Body of pancreas (tissue), 4 donors: ENCODE measurements around the gene MPO. TPM values are rescaled to one million over a fixed set of nuclear protein-coding genes. Genes with fewer than 3 reads are reported as not detected.

Source experiments
- ATAC-seq: fragments of 150-250 bp; one replicate; pipeline ENCODE4 v1.9.1; 2016
- DNase-seq, 4 donors: peaks; one replicate each; pipeline ENCODE4 v3.0.0-alpha.2; 2019
- H3K27ac ChIP-seq, 4 donors: fragments of 200-600 bp; sonication (generic); 1 replicate in 3 of 4; 2 replicates in 1 of 4; pipeline versions ENCODE4 v1.5.1 to v1.6.1; 2016 to 2019; ENCODE audit warnings: mild to moderate bottlenecking in 1 of 4, mixed read lengths in 1 of 4, moderate library complexity in 1 of 4
- H3K27me3 ChIP-seq, 2 donors: fragments of 200-600 bp; sonication (generic); one replicate each; pipeline ENCODE4 v1.6.0; 2016; ENCODE audit warnings: mild to moderate bottlenecking in 1 of 2
- H3K36me3 ChIP-seq, 2 donors: fragments of 200-600 bp; sonication (generic); replicated peaks in 1 of 2; 2 replicates each; pipeline ENCODE4 v1.5.1; 2016; ENCODE audit warnings: low read depth in 2 of 2; ENCODE audit not compliant: insufficient read depth in 1 of 2
- H3K4me1 ChIP-seq: fragments of 200-600 bp; sonication (generic); one replicate; pipeline ENCODE4 v1.6.0; 2016
- H3K4me3 ChIP-seq, 2 donors: fragments of 200-600 bp; sonication (generic); 1 replicate in 1 of 2; 2 replicates in 1 of 2; pipeline ENCODE4 v1.5.1; 2016 to 2019
- H3K9me3 ChIP-seq, 3 donors: fragments of 200-600 bp; sonication (generic); 1 replicate in 2 of 3; 2 replicates in 1 of 3; pipeline ENCODE4 v1.5.1; 2016
- CTCF ChIP-seq, 7 experiments: fragments of 450-650 bp in 4 of 7; fragments of 200-600 bp in 3 of 7; sonication (generic) in 3 of 7; IDR thresholded peaks; one replicate each; pipeline ENCODE4 v1.5.1; 2016 to 2019; ENCODE audit warnings: antibody characterized with exemption in 7 of 7
- POLR2A ChIP-seq, 3 donors: fragments of 450-650 bp; IDR thresholded peaks; one replicate each; pipeline ENCODE4 v1.6.1; 2016; ENCODE audit warnings: antibody characterized with exemption in 3 of 3, mild to moderate bottlenecking in 2 of 3
- WGBS, 2 donors: methylation state at CpG; one replicate each; pipeline ENCODE4 v1.1.5; 2017; 5-methylcytosine and 5-hydroxymethylcytosine counted together
- intact Hi-C: fragments of 100-400 bp; cut with DNase I; formaldehyde crosslinking; loops from one replicate; pipeline ENCODE4 v1.15.1; 2023
- total RNA-seq, 2 donors: library from RNA; depleted of rRNA; stranded (reverse); fragments of >200 nt; gene quantifications; one replicate each; pipeline ENCODE4 v1.1.0, GENCODE V29; 2016

The MPO gene
- total RNA-seq, 2 donors from 2014 or later, result not detected

DNA sequence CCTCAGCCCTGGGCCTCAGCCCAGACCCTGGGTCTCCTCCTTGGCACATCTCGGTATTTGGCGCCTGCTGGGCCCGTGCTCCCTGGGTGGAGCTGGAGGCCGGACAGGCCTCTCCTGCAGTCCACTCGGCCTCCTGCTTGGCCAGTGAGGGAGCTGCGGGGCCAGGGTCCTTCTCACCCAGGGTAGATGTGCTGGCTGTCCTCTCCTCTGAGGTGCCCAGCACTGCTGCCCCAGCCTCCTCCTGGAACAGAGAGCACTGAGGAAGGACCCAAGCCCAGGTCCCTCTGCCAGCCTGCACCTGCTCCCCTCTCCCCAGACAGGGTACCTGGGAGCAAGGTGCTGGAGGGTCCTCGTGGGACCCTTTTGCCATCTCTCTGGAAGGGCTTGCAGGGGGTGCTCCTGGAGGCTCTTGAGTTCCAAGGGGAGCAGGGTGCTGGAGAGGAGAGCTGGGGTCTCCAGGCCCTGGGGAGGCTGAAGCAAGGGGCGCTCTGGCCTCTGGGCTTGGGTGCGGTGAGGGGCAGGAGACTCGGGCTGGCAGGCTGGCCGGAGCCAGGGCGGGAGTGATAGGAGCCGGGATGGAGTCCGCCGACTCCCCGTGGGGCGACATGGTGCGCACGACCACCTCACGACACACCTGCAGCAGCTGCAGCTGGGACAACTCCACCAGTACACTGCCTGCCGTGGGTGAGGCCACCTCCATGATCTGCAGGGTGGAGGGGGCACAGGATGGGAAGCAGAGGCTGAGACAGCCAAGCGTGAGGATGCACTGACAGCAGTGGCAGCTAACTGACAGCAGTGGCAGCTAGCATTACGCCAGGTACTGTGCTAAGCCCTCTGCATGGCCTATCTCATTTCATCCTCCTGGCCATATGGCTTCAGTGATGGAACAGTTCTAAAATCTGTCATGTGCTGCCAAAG, 30.0 kb upstream of the MPO start:
- DNase-seq (no peak), ATAC-seq (no peak)
- H3K27me3 ChIP-seq, result no peaks in the 10 kb centered on the region
- H3K36me3 ChIP-seq, result no peaks in the 10 kb centered on the region
- H3K4me1 ChIP-seq, result no peaks in the 10 kb centered on the region
- no peak overlapping the region for H3K27ac ChIP-seq
- intact Hi-C loops, result no loop called here
- H3K4me3 ChIP-seq, result no peak overlapping the region
- no peaks in the 10 kb centered on the region for H3K9me3 ChIP-seq
- no peak for TF ChIP-seq POLR2A (IDR thresholded peaks at IDR 0.05)
- no peak for TF ChIP-seq CTCF (IDR thresholded peaks at IDR 0.05)
- 83 to 93% methylated on average over 11 to 21 of the region's 23 CpGs for WGBS, 2 donors

GRCh38 chr17:58309918-58310259, 29.2 kb upstream of the MPO start:
- WGBS, 2 donors, result 63 to 77% methylated on average over 5 of the region's 5 CpGs
- ATAC-seq (no peak), DNase-seq (no peak)
- no peak overlapping the region for H3K27ac ChIP-seq
- no peaks in the 10 kb centered on the region for H3K4me1 ChIP-seq
- no peak overlapping the region for H3K4me3 ChIP-seq
- H3K27me3 ChIP-seq, result no peaks in the 10 kb centered on the region
- no peaks in the 10 kb centered on the region for H3K9me3 ChIP-seq
- H3K36me3 ChIP-seq, result no peaks in the 10 kb centered on the region
- intact Hi-C loops, result no loop called here
- no peak for TF ChIP-seq POLR2A (IDR thresholded peaks at IDR 0.05)
- no peak for TF ChIP-seq CTCF (IDR thresholded peaks at IDR 0.05)

GRCh38 chr17:58308985-58309917, 28.5 kb upstream of the MPO start:
- 78 to 85% methylated on average over 20 to 21 of the region's 21 CpGs for WGBS, 2 donors
- DNase-seq, result no peak

More at GRCh38 chr17:58308985-58309917, 28.5 kb upstream of the MPO start:
- intact Hi-C loops, result no loop called here
- no peak for ATAC-seq
- no peaks in the 10 kb centered on the region for H3K9me3 ChIP-seq
- no peak for TF ChIP-seq CTCF (IDR thresholded peaks at IDR 0.05)
- no peak for TF ChIP-seq POLR2A (IDR thresholded peaks at IDR 0.05)
- no peaks in the 10 kb centered on the region for H3K27me3 ChIP-seq
- no peaks in the 10 kb centered on the region for H3K36me3 ChIP-seq
- no peak overlapping the region for H3K4me3 ChIP-seq
- H3K4me1 ChIP-seq, result no peaks in the 10 kb centered on the region
- no peak overlapping the region for H3K27ac ChIP-seq
